Liver (tissue), 9 donors: Measurements from ENCODE around the gene TEX261. TPM values are rescaled to one million over a fixed set of nuclear protein-coding genes. Genes with fewer than 3 reads are reported as not detected.

Experiments used
- DNase-seq: peaks from one replicate; pipeline ENCODE4 v3.0.0-alpha.2; 2017; ENCODE audit warnings: low spot score
- H3K27ac ChIP-seq, 2 donors: one replicate each; pipeline ENCODE4 v1.7.0; 2013; ENCODE audit warnings: inconsistent platforms in 2 of 2, low read length in 2 of 2, control low read depth in 1 of 2, low read depth in 1 of 2, mild to moderate bottlenecking in 1 of 2
- H3K27me3 ChIP-seq, 4 donors: one replicate each; pipeline versions ENCODE4 v1.6.1 to v1.7.0; 2013; ENCODE audit warnings: low read length in 3 of 4, inconsistent platforms in 1 of 4, mild to moderate bottlenecking in 1 of 4, moderate library complexity in 1 of 4; ENCODE audit not compliant: control insufficient read depth in 4 of 4, insufficient read depth in 4 of 4
- H3K36me3 ChIP-seq, 4 donors: one replicate each; pipeline versions ENCODE4 v1.6.1 to v1.7.0; 2013; ENCODE audit warnings: low read length in 3 of 4, mild to moderate bottlenecking in 3 of 4, low read depth in 1 of 4, moderate library complexity in 1 of 4; ENCODE audit not compliant: control insufficient read depth in 4 of 4, insufficient read depth in 3 of 4
- H3K4me1 ChIP-seq, 4 donors: one replicate each; pipeline versions ENCODE4 v1.6.1 to v1.7.0; 2013; ENCODE audit warnings: low read length in 3 of 4, mild to moderate bottlenecking in 3 of 4, moderate library complexity in 1 of 4; ENCODE audit not compliant: control insufficient read depth in 4 of 4, insufficient read depth in 4 of 4
- H3K4me3 ChIP-seq, 3 donors: one replicate each; pipeline versions ENCODE4 v1.6.1 to v1.7.0; 2013; ENCODE audit warnings: low read length in 3 of 3, control low read depth in 1 of 3, low read depth in 1 of 3, mild to moderate bottlenecking in 1 of 3
- H3K9ac ChIP-seq, 2 donors: one replicate each; pipeline ENCODE4 v1.7.0; 2013; ENCODE audit warnings: low read length in 2 of 2, mild to moderate bottlenecking in 2 of 2, moderate library complexity in 2 of 2, control low read depth in 1 of 2, low read depth in 1 of 2
- H3K9me3 ChIP-seq, 4 donors: one replicate each; pipeline versions ENCODE4 v1.6.1 to v1.7.0; 2013; ENCODE audit warnings: low read length in 3 of 4; ENCODE audit not compliant: control insufficient read depth in 4 of 4
- EGR1 ChIP-seq, 2 donors: IDR thresholded peaks; 2 replicates each; pipeline ENCODE4 v1.6.1; 2016 to 2018; ENCODE audit warnings: antibody characterized with exemption in 2 of 2, low read depth in 2 of 2
- FOXA1 ChIP-seq: IDR thresholded peaks from 2 replicates; pipeline ENCODE4 v1.6.1; 2016; ENCODE audit warnings: antibody characterized with exemption
- FOXA2 ChIP-seq: IDR thresholded peaks from 2 replicates; pipeline ENCODE4 v1.6.1; 2016; ENCODE audit warnings: antibody characterized with exemption
- GABPA ChIP-seq, 2 donors: IDR thresholded peaks in 1 of 2; conservative IDR thresholded peaks in 1 of 2; 2 replicates each; pipeline ENCODE4 v1.6.1; 2016; ENCODE audit warnings: antibody characterized with exemption in 2 of 2, mild to moderate bottlenecking in 1 of 2, moderate library complexity in 1 of 2
- HNF4A ChIP-seq, 2 donors: conservative IDR thresholded peaks; 2 replicates each; pipeline ENCODE4 v1.6.1; 2016; ENCODE audit warnings: antibody characterized with exemption in 2 of 2, mild to moderate bottlenecking in 2 of 2
- HNF4G ChIP-seq: IDR thresholded peaks from 2 replicates; pipeline ENCODE4 v1.6.1; 2016; ENCODE audit warnings: antibody characterized with exemption
- JUND ChIP-seq, 2 donors: IDR thresholded peaks; 2 replicates each; pipeline ENCODE4 v1.6.1; 2016; ENCODE audit warnings: antibody characterized with exemption in 2 of 2
- NR2F2 ChIP-seq: IDR thresholded peaks from 2 replicates; pipeline ENCODE4 v1.6.1; 2016; ENCODE audit warnings: antibody characterized with exemption
- RAD21 ChIP-seq, 2 donors: IDR thresholded peaks; 2 replicates each; pipeline ENCODE4 v1.6.1; 2016; ENCODE audit warnings: antibody characterized with exemption in 2 of 2, mild to moderate bottlenecking in 2 of 2
- RXRA ChIP-seq, 2 donors: IDR thresholded peaks; 2 replicates each; pipeline ENCODE4 v1.6.1; 2017 to 2018; ENCODE audit warnings: antibody characterized with exemption in 2 of 2, mild to moderate bottlenecking in 1 of 2
- SP1 ChIP-seq: IDR thresholded peaks from 2 replicates; pipeline ENCODE4 v1.6.1; 2018; ENCODE audit warnings: antibody characterized with exemption, mild to moderate bottlenecking
- TAF1 ChIP-seq: conservative IDR thresholded peaks from 2 replicates; pipeline ENCODE4 v1.6.1; 2016; ENCODE audit warnings: antibody characterized with exemption, mild to moderate bottlenecking
- YY1 ChIP-seq: IDR thresholded peaks from 2 replicates; pipeline ENCODE4 v1.6.1; 2016; ENCODE audit warnings: antibody characterized with exemption, mild to moderate bottlenecking
- WGBS: extraction: QIAGEN DNeasy Blood & Tissue Kit; methylation state at CpG from one replicate; pipeline ENCODE4 v1.1.7; 2013; 5-methylcytosine and 5-hydroxymethylcytosine counted together
- polyA plus RNA-seq, 2 donors: library from polyadenylated mRNA; stranded (reverse) in 1 of 2; unstranded in 1 of 2; fragments of 200-250 nt in 1 of 2; fragments of >200 nt in 1 of 2; fragmentation: Nextera tagmentation in 1 of 2; extraction: Ambion mirVana in 1 of 2; gene quantifications; one replicate each; pipeline versions ENCODE4 v1.2.1 to v1.2.3, GENCODE V29; 2013 to 2015
- total RNA-seq, 2 donors: library from RNA; depleted of rRNA; stranded (reverse); fragments of >200 nt; gene quantifications; one replicate each; pipeline ENCODE4 v1.2.3, GENCODE V29; 2014
- TF ChIP-seq, protein P1 (sequence below): IDR thresholded peaks from 2 replicates; pipeline ENCODE4 v1.6.1; 2016; ENCODE audit warnings: antibody characterized with exemption
- TF ChIP-seq, protein P2 (sequence below): fragments of 150-350 bp; IDR thresholded peaks from 2 replicates; pipeline ENCODE4 v1.5.1; 2017; ENCODE audit warnings: improper control_type of control experiment, low read depth, low read length; ENCODE audit not compliant: missing input control
- TF ChIP-seq, protein P3 (sequence below): IDR thresholded peaks from 2 replicates; pipeline ENCODE4 v1.6.1; 2016; ENCODE audit warnings: antibody characterized with exemption
- TF ChIP-seq, protein P4 (sequence below): IDR thresholded peaks from 2 replicates; pipeline ENCODE4 v1.6.1; 2016; ENCODE audit warnings: antibody characterized with exemption
- TF ChIP-seq, protein P5 (sequence below): IDR thresholded peaks from 2 replicates; pipeline ENCODE4 v1.6.1; 2016; ENCODE audit warnings: antibody characterized with exemption, mild to moderate bottlenecking
- donor health status: healthy.
- donor health status: healthy.
- donor health status: healthy.
- donor health status: healthy.
- donor health status: healthy.

TEX261 gene
- total and polyA plus RNA-seq, 4 donors, result 14.2 to 54.8 (median 24.4) TPM

DNA sequence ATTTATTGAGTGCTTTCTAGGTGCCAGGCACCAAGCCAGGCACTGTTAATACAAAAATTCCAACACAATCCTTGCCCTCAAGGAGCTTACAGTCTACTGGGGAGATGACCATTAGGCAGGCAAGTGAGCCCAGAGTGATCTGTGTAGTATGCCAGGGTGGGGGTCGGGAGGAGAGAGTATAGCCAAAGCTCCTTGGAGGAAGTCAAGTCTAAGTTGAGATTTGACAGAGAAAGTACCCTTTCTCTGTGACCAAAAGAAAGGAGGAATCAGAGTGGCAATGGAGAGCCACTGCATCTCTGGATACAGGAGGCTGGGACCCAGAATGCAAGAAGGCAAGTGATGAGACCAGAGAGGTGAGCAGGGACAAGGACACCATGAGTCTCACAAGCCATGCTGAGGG lies 8.7 kb downstream of the TEX261 start (continued):
- TF ChIP-seq HNF4G (no peak), NR2F2 (no peak), YY1 (no peak), FOXA2 (no peak)

DNA sequence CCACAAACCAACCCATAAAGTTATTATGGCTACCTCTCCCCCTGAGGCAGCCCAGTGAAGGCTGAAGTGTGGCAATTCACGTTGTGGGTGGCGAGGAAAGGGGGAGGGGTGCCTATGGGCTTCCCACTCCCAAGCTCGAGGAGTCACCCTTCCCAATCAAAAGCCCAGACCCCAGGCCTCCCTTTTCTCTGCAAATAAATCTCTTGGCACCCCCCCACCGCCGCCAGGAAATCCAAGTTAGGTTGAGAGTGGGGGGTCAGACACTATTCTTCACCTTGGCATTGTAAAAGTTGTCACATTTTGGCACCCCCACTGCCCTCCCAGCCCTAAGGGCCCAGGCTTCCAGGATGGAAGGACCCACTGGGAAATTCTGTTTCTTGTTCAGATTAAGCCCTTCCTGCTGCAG lies 9.4 kb downstream of the TEX261 start:
- Histone ChIP-seq H3K27ac (no peak overlapping the region), H3K36me3 (peaks cover 8 to 46% (median 27%) of the 10 kb centered on the region in 4 donors), H3K9me3 (no peaks in the 10 kb centered on the region), H3K4me3 (no peak overlapping the region), H3K4me1 (no peaks in the 10 kb centered on the region), H3K27me3 (no peaks in the 10 kb centered on the region), H3K9ac (no peak overlapping the region)
- DNase-seq, result no peak
- TF ChIP-seq, protein P1, sequence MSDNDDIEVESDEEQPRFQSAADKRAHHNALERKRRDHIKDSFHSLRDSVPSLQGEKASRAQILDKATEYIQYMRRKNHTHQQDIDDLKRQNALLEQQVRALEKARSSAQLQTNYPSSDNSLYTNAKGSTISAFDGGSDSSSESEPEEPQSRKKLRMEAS, result no peak
- TF ChIP-seq EGR1 (IDR thresholded peaks at IDR 0.05; ENCODE audit: low read depth in 2 of 2) (no peak), HNF4A (conservative IDR thresholded peaks at IDR 0.05) (no peak), HNF4G (no peak), FOXA2 (no peak), NR2F2 (no peak), GABPA (IDR thresholded peaks at IDR 0.05 in 1 of 2, conservative IDR thresholded peaks at IDR 0.05 in 1 of 2) (no peak), FOXA1 (no peak), SP1 (no peak), YY1 (no peak), RXRA (IDR thresholded peaks at IDR 0.05) (no peak), RAD21 (IDR thresholded peaks at IDR 0.05) (no peak), JUND (IDR thresholded peaks at IDR 0.05) (no peak), TAF1 (no peak)
- TF ChIP-seq, protein P2, sequence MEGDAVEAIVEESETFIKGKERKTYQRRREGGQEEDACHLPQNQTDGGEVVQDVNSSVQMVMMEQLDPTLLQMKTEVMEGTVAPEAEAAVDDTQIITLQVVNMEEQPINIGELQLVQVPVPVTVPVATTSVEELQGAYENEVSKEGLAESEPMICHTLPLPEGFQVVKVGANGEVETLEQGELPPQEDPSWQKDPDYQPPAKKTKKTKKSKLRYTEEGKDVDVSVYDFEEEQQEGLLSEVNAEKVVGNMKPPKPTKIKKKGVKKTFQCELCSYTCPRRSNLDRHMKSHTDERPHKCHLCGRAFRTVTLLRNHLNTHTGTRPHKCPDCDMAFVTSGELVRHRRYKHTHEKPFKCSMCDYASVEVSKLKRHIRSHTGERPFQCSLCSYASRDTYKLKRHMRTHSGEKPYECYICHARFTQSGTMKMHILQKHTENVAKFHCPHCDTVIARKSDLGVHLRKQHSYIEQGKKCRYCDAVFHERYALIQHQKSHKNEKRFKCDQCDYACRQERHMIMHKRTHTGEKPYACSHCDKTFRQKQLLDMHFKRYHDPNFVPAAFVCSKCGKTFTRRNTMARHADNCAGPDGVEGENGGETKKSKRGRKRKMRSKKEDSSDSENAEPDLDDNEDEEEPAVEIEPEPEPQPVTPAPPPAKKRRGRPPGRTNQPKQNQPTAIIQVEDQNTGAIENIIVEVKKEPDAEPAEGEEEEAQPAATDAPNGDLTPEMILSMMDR, result no peak
- TF ChIP-seq, protein P3, sequence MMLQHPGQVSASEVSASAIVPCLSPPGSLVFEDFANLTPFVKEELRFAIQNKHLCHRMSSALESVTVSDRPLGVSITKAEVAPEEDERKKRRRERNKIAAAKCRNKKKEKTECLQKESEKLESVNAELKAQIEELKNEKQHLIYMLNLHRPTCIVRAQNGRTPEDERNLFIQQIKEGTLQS, result no peak
- TF ChIP-seq, protein P4, sequence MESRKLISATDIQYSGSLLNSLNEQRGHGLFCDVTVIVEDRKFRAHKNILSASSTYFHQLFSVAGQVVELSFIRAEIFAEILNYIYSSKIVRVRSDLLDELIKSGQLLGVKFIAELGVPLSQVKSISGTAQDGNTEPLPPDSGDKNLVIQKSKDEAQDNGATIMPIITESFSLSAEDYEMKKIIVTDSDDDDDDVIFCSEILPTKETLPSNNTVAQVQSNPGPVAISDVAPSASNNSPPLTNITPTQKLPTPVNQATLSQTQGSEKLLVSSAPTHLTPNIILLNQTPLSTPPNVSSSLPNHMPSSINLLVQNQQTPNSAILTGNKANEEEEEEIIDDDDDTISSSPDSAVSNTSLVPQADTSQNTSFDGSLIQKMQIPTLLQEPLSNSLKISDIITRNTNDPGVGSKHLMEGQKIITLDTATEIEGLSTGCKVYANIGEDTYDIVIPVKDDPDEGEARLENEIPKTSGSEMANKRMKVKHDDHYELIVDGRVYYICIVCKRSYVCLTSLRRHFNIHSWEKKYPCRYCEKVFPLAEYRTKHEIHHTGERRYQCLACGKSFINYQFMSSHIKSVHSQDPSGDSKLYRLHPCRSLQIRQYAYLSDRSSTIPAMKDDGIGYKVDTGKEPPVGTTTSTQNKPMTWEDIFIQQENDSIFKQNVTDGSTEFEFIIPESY, result no peak
- TF ChIP-seq, protein P5, sequence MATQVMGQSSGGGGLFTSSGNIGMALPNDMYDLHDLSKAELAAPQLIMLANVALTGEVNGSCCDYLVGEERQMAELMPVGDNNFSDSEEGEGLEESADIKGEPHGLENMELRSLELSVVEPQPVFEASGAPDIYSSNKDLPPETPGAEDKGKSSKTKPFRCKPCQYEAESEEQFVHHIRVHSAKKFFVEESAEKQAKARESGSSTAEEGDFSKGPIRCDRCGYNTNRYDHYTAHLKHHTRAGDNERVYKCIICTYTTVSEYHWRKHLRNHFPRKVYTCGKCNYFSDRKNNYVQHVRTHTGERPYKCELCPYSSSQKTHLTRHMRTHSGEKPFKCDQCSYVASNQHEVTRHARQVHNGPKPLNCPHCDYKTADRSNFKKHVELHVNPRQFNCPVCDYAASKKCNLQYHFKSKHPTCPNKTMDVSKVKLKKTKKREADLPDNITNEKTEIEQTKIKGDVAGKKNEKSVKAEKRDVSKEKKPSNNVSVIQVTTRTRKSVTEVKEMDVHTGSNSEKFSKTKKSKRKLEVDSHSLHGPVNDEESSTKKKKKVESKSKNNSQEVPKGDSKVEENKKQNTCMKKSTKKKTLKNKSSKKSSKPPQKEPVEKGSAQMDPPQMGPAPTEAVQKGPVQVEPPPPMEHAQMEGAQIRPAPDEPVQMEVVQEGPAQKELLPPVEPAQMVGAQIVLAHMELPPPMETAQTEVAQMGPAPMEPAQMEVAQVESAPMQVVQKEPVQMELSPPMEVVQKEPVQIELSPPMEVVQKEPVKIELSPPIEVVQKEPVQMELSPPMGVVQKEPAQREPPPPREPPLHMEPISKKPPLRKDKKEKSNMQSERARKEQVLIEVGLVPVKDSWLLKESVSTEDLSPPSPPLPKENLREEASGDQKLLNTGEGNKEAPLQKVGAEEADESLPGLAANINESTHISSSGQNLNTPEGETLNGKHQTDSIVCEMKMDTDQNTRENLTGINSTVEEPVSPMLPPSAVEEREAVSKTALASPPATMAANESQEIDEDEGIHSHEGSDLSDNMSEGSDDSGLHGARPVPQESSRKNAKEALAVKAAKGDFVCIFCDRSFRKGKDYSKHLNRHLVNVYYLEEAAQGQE, result no peak
- WGBS, result 83% methylated on average over 5 of the region's 5 CpGs
